GM23338 (cell line): ENCODE measurements around the gene TMEM167B. TPM values are rescaled to one million over a fixed set of nuclear protein-coding genes. Genes with fewer than 3 reads are reported as not detected.

Experiments used
- ATAC-seq: fragments of 200-7000 bp; cut with Tn5 transposase; 3 replicates; pipeline ENCODE4 v1.9.1; 2020
- DNase-seq: peaks from one replicate; pipeline ENCODE4 v3.0.0-alpha.2; 2015; ENCODE audit warnings: low spot score
- H2AFZ ChIP-seq: fragments of 200-600 bp; sonication (generic); 2 replicates; pipeline ENCODE4 v1.8.0; 2016; ENCODE audit warnings: antibody characterized with exemption, mild to moderate bottlenecking, moderate library complexity
- H3F3A ChIP-seq: fragments of 200-600 bp; sonication (generic); replicated peaks from 2 replicates; pipeline ENCODE4 v1.8.0; 2017; ENCODE audit warnings: antibody characterized with exemption, mixed run types, low read depth
- H3K27ac ChIP-seq: fragments of 200-600 bp; sonication (generic); 2 replicates; pipeline ENCODE4 v1.6.1; 2016; ENCODE audit warnings: low read depth
- H3K27me3 ChIP-seq: fragments of 200-600 bp; sonication (generic); 2 replicates; pipeline ENCODE4 v1.8.0; 2016; ENCODE audit warnings: mild to moderate bottlenecking, mixed run types, moderate library complexity; ENCODE audit not compliant: insufficient read depth
- H3K36me3 ChIP-seq: fragments of 200-600 bp; sonication (generic); 2 replicates; pipeline ENCODE4 v1.8.0; 2016; ENCODE audit warnings: mild to moderate bottlenecking; ENCODE audit not compliant: insufficient read depth
- H3K4me1 ChIP-seq: fragments of 200-600 bp; sonication (generic); 2 replicates; pipeline ENCODE4 v1.8.0; 2016; ENCODE audit warnings: mild to moderate bottlenecking, moderate library complexity; ENCODE audit not compliant: insufficient read depth
- H3K4me2 ChIP-seq: fragments of 200-600 bp; sonication (generic); 2 replicates; pipeline ENCODE4 v1.7.1; 2017; ENCODE audit warnings: mixed run types
- H3K4me3 ChIP-seq: fragments of 200-600 bp; sonication (generic); 2 replicates; pipeline ENCODE4 v1.6.1; 2016; ENCODE audit warnings: mixed run types
- H3K79me2 ChIP-seq: fragments of 200-600 bp; sonication (generic); replicated peaks from 2 replicates; pipeline ENCODE4 v1.8.0; 2017; ENCODE audit warnings: mild to moderate bottlenecking; ENCODE audit not compliant: insufficient read depth
- H3K9me2 ChIP-seq: fragments of 200-600 bp; sonication (generic); 2 replicates; pipeline ENCODE4 v1.8.0; 2017; ENCODE audit not compliant: insufficient read depth
- H4K20me1 ChIP-seq: fragments of 200-600 bp; sonication (generic); replicated peaks from 2 replicates; pipeline ENCODE4 v1.8.0; 2017; ENCODE audit warnings: mild to moderate bottlenecking; ENCODE audit not compliant: insufficient read depth
- H3K27ac Mint-ChIP-seq: 2 replicates; pipeline ENCODE4 v1.8.0; 2020; ENCODE audit warnings: inconsistent platforms, mild to moderate bottlenecking, moderate library complexity, mixed read lengths
- H3K27me3 Mint-ChIP-seq: 3 replicates; pipeline ENCODE4 v1.8.0; 2022; ENCODE audit warnings: low read depth, mild to moderate bottlenecking, moderate library complexity, mixed read lengths, inconsistent platforms; ENCODE audit not compliant: insufficient read depth, poor library complexity
- H3K36me3 Mint-ChIP-seq: 3 replicates; pipeline ENCODE4 v1.8.0; 2021; ENCODE audit warnings: low read depth, mild to moderate bottlenecking, inconsistent platforms, moderate library complexity, mixed read lengths
- H3K4me1 Mint-ChIP-seq: 3 replicates; pipeline ENCODE4 v1.8.0; 2020; ENCODE audit warnings: mild to moderate bottlenecking, inconsistent platforms, mixed read lengths
- H3K4me3 Mint-ChIP-seq: 3 replicates; pipeline ENCODE4 v1.8.0; 2021; ENCODE audit warnings: moderate library complexity, mild to moderate bottlenecking, inconsistent platforms, mixed read lengths
- H3K9me3 Mint-ChIP-seq: 3 replicates; pipeline ENCODE4 v1.8.0; 2020; ENCODE audit warnings: moderate library complexity, mild to moderate bottlenecking, inconsistent platforms, mixed read lengths
- CREB1 ChIP-seq: fragments of 250-450 bp; sonication (Bioruptor Pico); IDR thresholded peaks from 2 replicates; pipeline ENCODE4 v1.5.0; 2020; ENCODE audit warnings: low read depth, mild to moderate bottlenecking, moderate library complexity
- NANOG ChIP-seq: IDR thresholded peaks from 2 replicates; pipeline ENCODE4 v1.6.1; 2016; ENCODE audit warnings: antibody characterized with exemption, borderline replicate concordance
- POLR2AphosphoS5 ChIP-seq: IDR thresholded peaks from 2 replicates; pipeline ENCODE4 v1.6.1; 2016; ENCODE audit warnings: antibody characterized with exemption, low read depth
- STAT1 ChIP-seq: IDR thresholded peaks from one replicate; pipeline ENCODE4 v1.6.1; 2016; ENCODE audit warnings: antibody characterized with exemption; ENCODE audit not compliant: unreplicated experiment
- polyA plus RNA-seq: library from polyadenylated mRNA; unstranded; fragments of >200 nt; fragmentation: Nextera tagmentation; extraction: Ambion mirVana; gene quantifications from 2 replicates; pipeline ENCODE4 v1.2.1, GENCODE V29; 2016
- total RNA-seq: library from RNA; depleted of rRNA; stranded (reverse); fragments of >200 nt; shearing (Covaris generic); gene quantifications from 2 replicates; pipeline ENCODE4 v1.2.3, GENCODE V29; 2014
- TF ChIP-seq, protein P1 (sequence below): IDR thresholded peaks from one replicate; pipeline ENCODE4 v1.6.1; 2018; ENCODE audit warnings: antibody characterized with exemption; ENCODE audit not compliant: unreplicated experiment
- TF ChIP-seq, protein P2 (sequence below): fragments of 250-450 bp; sonication (Bioruptor Pico); IDR thresholded peaks from 2 replicates; pipeline ENCODE4 v1.5.0; 2020; ENCODE audit warnings: mild to moderate bottlenecking, moderate library complexity
- TF ChIP-seq, protein P3 (sequence below): IDR thresholded peaks from 2 replicates; pipeline ENCODE4 v1.6.1; 2016; ENCODE audit warnings: antibody characterized with exemption

The TMEM167B gene
- total and polyA plus RNA-seq, 2 experiments from 2014 or later = 9.8 to 10.7 TPM

DNA sequence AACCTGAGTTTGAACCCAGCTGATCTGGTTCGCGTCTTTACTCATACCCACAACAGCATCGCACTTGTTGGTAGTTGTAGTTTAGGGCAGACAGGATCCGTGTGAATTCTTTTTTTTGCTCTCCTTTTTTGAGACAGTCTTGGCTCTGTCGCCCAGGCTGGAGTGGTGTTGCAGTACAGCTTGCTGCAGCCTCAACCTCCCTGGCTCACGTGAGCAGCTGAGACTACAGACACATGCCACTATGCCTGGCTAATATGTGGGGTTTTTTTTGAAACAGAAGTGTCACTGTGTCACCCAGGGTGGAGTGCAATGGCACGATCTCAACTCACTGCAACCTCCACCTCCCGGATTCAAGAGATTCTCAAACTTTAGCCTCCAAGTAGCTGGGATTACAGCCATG is 22.7 kb upstream of the TMEM167B start:
- H3K9me3 Mint-ChIP-seq = no peaks in the 10 kb centered on the region
- ATAC-seq = no peak

More for the DNA sequence above, 22.7 kb upstream of the TMEM167B start:
- Histone ChIP-seq H3K9me2 (no peaks in the 10 kb centered on the region), H3K79me2 (peaks cover 48% of the 10 kb centered on the region), H3K36me3 (peaks cover 21% of the 10 kb centered on the region), H4K20me1 (peaks cover 9% of the 10 kb centered on the region), H3F3A (0 out of 2 replicates have a peak, but pooled peaks cover 4% of the 10 kb centered on the region), H2AFZ (no peak overlapping the region), H3K4me1 (no peaks in the 10 kb centered on the region), H3K27me3 (no peaks in the 10 kb centered on the region), H3K27ac (no peak overlapping the region), H3K4me3 (no peak overlapping the region), H3K4me2 (no peak overlapping the region)
- Mint-ChIP-seq H3K27ac (no peak overlapping the region), H3K36me3 (peaks cover 49% of the 10 kb centered on the region), H3K4me3 (no peak overlapping the region), H3K27me3 (peaks cover 2% of the 10 kb centered on the region), H3K4me1 (no peaks in the 10 kb centered on the region)
- no peak for DNase-seq
- TF ChIP-seq, protein P1, sequence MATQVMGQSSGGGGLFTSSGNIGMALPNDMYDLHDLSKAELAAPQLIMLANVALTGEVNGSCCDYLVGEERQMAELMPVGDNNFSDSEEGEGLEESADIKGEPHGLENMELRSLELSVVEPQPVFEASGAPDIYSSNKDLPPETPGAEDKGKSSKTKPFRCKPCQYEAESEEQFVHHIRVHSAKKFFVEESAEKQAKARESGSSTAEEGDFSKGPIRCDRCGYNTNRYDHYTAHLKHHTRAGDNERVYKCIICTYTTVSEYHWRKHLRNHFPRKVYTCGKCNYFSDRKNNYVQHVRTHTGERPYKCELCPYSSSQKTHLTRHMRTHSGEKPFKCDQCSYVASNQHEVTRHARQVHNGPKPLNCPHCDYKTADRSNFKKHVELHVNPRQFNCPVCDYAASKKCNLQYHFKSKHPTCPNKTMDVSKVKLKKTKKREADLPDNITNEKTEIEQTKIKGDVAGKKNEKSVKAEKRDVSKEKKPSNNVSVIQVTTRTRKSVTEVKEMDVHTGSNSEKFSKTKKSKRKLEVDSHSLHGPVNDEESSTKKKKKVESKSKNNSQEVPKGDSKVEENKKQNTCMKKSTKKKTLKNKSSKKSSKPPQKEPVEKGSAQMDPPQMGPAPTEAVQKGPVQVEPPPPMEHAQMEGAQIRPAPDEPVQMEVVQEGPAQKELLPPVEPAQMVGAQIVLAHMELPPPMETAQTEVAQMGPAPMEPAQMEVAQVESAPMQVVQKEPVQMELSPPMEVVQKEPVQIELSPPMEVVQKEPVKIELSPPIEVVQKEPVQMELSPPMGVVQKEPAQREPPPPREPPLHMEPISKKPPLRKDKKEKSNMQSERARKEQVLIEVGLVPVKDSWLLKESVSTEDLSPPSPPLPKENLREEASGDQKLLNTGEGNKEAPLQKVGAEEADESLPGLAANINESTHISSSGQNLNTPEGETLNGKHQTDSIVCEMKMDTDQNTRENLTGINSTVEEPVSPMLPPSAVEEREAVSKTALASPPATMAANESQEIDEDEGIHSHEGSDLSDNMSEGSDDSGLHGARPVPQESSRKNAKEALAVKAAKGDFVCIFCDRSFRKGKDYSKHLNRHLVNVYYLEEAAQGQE = no peak
- TF ChIP-seq, protein P2, sequence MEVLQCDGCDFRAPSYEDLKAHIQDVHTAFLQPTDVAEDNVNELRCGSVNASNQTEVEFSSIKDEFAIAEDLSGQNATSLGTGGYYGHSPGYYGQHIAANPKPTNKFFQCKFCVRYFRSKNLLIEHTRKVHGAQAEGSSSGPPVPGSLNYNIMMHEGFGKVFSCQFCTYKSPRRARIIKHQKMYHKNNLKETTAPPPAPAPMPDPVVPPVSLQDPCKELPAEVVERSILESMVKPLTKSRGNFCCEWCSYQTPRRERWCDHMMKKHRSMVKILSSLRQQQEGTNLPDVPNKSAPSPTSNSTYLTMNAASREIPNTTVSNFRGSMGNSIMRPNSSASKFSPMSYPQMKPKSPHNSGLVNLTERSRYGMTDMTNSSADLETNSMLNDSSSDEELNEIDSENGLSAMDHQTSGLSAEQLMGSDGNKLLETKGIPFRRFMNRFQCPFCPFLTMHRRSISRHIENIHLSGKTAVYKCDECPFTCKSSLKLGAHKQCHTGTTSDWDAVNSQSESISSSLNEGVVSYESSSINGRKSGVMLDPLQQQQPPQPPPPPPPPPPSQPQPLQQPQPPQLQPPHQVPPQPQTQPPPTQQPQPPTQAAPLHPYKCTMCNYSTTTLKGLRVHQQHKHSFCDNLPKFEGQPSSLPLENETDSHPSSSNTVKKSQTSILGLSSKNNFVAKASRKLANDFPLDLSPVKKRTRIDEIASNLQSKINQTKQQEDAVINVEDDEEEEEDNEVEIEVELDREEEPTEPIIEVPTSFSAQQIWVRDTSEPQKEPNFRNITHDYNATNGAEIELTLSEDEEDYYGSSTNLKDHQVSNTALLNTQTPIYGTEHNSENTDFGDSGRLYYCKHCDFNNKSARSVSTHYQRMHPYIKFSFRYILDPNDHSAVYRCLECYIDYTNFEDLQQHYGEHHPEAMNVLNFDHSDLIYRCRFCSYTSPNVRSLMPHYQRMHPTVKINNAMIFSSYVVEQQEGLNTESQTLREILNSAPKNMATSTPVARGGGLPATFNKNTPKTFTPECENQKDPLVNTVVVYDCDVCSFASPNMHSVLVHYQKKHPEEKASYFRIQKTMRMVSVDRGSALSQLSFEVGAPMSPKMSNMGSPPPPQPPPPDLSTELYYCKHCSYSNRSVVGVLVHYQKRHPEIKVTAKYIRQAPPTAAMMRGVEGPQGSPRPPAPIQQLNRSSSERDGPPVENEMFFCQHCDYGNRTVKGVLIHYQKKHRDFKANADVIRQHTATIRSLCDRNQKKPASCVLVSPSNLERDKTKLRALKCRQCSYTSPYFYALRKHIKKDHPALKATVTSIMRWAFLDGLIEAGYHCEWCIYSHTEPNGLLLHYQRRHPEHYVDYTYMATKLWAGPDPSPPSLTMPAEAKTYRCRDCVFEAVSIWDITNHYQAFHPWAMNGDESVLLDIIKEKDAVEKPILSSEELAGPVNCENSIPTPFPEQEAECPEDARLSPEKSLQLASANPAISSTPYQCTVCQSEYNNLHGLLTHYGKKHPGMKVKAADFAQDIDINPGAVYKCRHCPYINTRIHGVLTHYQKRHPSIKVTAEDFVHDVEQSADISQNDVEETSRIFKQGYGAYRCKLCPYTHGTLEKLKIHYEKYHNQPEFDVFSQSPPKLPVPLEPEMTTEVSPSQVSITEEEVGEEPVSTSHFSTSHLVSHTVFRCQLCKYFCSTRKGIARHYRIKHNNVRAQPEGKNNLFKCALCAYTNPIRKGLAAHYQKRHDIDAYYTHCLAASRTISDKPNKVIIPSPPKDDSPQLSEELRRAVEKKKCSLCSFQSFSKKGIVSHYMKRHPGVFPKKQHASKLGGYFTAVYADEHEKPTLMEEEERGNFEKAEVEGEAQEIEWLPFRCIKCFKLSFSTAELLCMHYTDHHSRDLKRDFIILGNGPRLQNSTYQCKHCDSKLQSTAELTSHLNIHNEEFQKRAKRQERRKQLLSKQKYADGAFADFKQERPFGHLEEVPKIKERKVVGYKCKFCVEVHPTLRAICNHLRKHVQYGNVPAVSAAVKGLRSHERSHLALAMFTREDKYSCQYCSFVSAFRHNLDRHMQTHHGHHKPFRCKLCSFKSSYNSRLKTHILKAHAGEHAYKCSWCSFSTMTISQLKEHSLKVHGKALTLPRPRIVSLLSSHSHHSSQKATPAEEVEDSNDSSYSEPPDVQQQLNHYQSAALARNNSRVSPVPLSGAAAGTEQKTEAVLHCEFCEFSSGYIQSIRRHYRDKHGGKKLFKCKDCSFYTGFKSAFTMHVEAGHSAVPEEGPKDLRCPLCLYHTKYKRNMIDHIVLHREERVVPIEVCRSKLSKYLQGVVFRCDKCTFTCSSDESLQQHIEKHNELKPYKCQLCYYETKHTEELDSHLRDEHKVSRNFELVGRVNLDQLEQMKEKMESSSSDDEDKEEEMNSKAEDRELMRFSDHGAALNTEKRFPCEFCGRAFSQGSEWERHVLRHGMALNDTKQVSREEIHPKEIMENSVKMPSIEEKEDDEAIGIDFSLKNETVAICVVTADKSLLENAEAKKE = no peak
- TF ChIP-seq STAT1 (no peak), CREB1 (CRISPR knock-in tag) (no peak), NANOG (no peak), POLR2AphosphoS5 (no peak)
- TF ChIP-seq, protein P3, sequence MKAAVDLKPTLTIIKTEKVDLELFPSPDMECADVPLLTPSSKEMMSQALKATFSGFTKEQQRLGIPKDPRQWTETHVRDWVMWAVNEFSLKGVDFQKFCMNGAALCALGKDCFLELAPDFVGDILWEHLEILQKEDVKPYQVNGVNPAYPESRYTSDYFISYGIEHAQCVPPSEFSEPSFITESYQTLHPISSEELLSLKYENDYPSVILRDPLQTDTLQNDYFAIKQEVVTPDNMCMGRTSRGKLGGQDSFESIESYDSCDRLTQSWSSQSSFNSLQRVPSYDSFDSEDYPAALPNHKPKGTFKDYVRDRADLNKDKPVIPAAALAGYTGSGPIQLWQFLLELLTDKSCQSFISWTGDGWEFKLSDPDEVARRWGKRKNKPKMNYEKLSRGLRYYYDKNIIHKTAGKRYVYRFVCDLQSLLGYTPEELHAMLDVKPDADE = no peak
